CD4-positive, alpha-beta memory T cell (primary cell): ENCODE results near the gene CSDE1. TPM values are rescaled to one million over a fixed set of nuclear protein-coding genes. Genes with fewer than 3 reads are reported as not detected.

Experiments used
- CTCF ChIA-PET: fragments of 350-600 bp; sonication (Branson Sonifier 250); formaldehyde crosslinking; loops from one replicate; lab custom pipeline; 2021; ENCODE audit warnings: inconsistent platforms; ENCODE audit not compliant: partially characterized antibody; lab: Charles Lee
- POLR2A ChIA-PET: fragments of 350-600 bp; sonication (Branson Sonifier 250); formaldehyde crosslinking; loops from one replicate; lab custom pipeline; 2021; ENCODE audit not compliant: partially characterized antibody; lab: Charles Lee
- DNase-seq, 5 donors: peaks; one replicate each; pipeline versions ENCODE4 v3.0.0 to v3.0.0-alpha.2; 2020 to 2022; ENCODE audit warnings: mixed read lengths in 1 of 5
- H3K27ac ChIP-seq: one replicate; pipeline ENCODE4 v1.7.0; 2013; ENCODE audit warnings: low read depth, low read length
- H3K27me3 ChIP-seq: 2 replicates; pipeline ENCODE4 v1.7.0; 2013; ENCODE audit warnings: mild to moderate bottlenecking, low read length, moderate library complexity; ENCODE audit not compliant: insufficient read depth
- H3K36me3 ChIP-seq: 2 replicates; pipeline ENCODE4 v1.7.0; 2013; ENCODE audit warnings: mild to moderate bottlenecking, low read length, moderate library complexity; ENCODE audit not compliant: insufficient read depth
- H3K4me1 ChIP-seq: 2 replicates; pipeline ENCODE4 v1.7.0; 2013; ENCODE audit warnings: mild to moderate bottlenecking, low read length, moderate library complexity; ENCODE audit not compliant: insufficient read depth
- H3K4me3 ChIP-seq, 2 donors: one replicate each; pipeline ENCODE4 v1.7.0; 2013; ENCODE audit warnings: low read length in 2 of 2, mild to moderate bottlenecking in 1 of 2
- H3K9me3 ChIP-seq, 2 donors: one replicate each; pipeline ENCODE4 v1.7.0; 2013; ENCODE audit warnings: low read length in 2 of 2, control low read depth in 1 of 2; ENCODE audit not compliant: control insufficient read depth in 1 of 2
- H3K27ac Mint-ChIP-seq, 7 donors: one replicate each; pipeline ENCODE4 v1.8.0; 2020 to 2021; ENCODE audit warnings: mixed read lengths in 7 of 7, mild to moderate bottlenecking in 6 of 7, inconsistent platforms in 3 of 7, moderate library complexity in 3 of 7
- H3K27me3 Mint-ChIP-seq, 2 donors: one replicate each; pipeline ENCODE4 v1.8.0; 2020 to 2021; ENCODE audit warnings: mixed read lengths in 2 of 2
- H3K36me3 Mint-ChIP-seq, 2 donors: one replicate each; pipeline ENCODE4 v1.8.0; 2020 to 2021; ENCODE audit warnings: mixed read lengths in 2 of 2, inconsistent platforms in 1 of 2, mild to moderate bottlenecking in 1 of 2
- H3K4me1 Mint-ChIP-seq, 4 donors: one replicate each; pipeline ENCODE4 v1.8.0; 2020 to 2021; ENCODE audit warnings: mixed read lengths in 4 of 4, mild to moderate bottlenecking in 1 of 4
- H3K4me3 Mint-ChIP-seq, 8 donors: one replicate each; pipeline ENCODE4 v1.8.0; 2020 to 2021; ENCODE audit warnings: mixed read lengths in 8 of 8, mild to moderate bottlenecking in 7 of 8, moderate library complexity in 6 of 8, inconsistent platforms in 3 of 8
- H3K9me3 Mint-ChIP-seq, 8 donors: one replicate each; pipeline ENCODE4 v1.8.0; 2020 to 2021; ENCODE audit warnings: mixed read lengths in 8 of 8, mild to moderate bottlenecking in 5 of 8, inconsistent platforms in 3 of 8, moderate library complexity in 1 of 8
- intact Hi-C: fragments of 100-400 bp; cut with micrococcal nuclease; formaldehyde crosslinking; loops from one replicate; pipeline ENCODE4 v1.15.1; 2023
- polyA plus RNA-seq, 2 donors: library from polyadenylated mRNA; unstranded; fragments of 300-500 nt; fragmentation: Illumina TruSeq; gene quantifications; one replicate each; pipeline ENCODE4 v1.2.3, GENCODE V29; 2021
- total RNA-seq, 2 experiments: library from RNA; stranded (reverse); gene quantifications; one replicate each; pipeline ENCODE4 v1.2.3, GENCODE V29; 2021

The CSDE1 gene
- total and polyA plus RNA-seq, 4 experiments from 2014 or later, result 391 to 559 (median 487) TPM

- no peaks in the 10 kb centered on the region for H3K9me3 Mint-ChIP-seq
- DNase-seq, result no peak
- ChIA-PET POLR2A (no interaction called here), CTCF (interaction anchor here (0.7 kb wide), 1 partner anchor 15 kb away, joined by 4 read pairs; no protein-coding TSS in a partner anchor)
- H3K4me1 ChIP-seq, result peaks cover 91% of the 10 kb centered on the region
- peaks cover 16% of the 10 kb centered on the region for H3K36me3 ChIP-seq
- no peak overlapping the region for H3K27ac ChIP-seq
- H3K4me3 ChIP-seq, result no peak overlapping the region
- intact Hi-C loops, result loop anchor here (10.0 kb wide), 1 partner anchor 352 kb away; no protein-coding TSS in a partner anchor
- H3K27me3 ChIP-seq, result no peaks in the 10 kb centered on the region
- H3K4me3 Mint-ChIP-seq, result peak overlapping the region in 7 of 8 donors; percentile 30 to 100 (median 58)
- peaks cover 21 to 50% of the 10 kb centered on the region in 2 donors for H3K36me3 Mint-ChIP-seq
- no peaks in the 10 kb centered on the region for H3K27me3 Mint-ChIP-seq
- H3K9me3 ChIP-seq, result no peaks in the 10 kb centered on the region
- H3K27ac Mint-ChIP-seq, result peak overlapping the region in 3 of 7 donors; percentile 11 to 42 (median 20)
- peaks cover 78 to 100% (median 87%) of the 10 kb centered on the region in 4 donors for H3K4me1 Mint-ChIP-seq
These were observed 4.6 kb downstream of the CSDE1 start for GRCh38 chr1:114753143-114753542.

GRCh38 chr1:114750780-114751179 lies 7.0 kb downstream of the CSDE1 start:
- H3K4me1 ChIP-seq, result peaks cover 95% of the 10 kb centered on the region
- intact Hi-C loops, result loop anchor here (2.0 to 10.0 kb wide), 2 partner anchors 16 to 354 kb away; no protein-coding TSS in a partner anchor
- POLR2A ChIA-PET, result interaction anchor here (0.5 to 1.4 kb wide), 2 partner anchors 35 to 52 kb away, joined by 3 to 4 read pairs; no protein-coding TSS in a partner anchor
- no peak overlapping the region for H3K27ac ChIP-seq
- H3K27me3 ChIP-seq, result no peaks in the 10 kb centered on the region
- Mint-ChIP-seq H3K36me3 (peaks cover 40 to 45% of the 10 kb centered on the region in 2 donors), H3K27ac (peak overlapping the region in 4 of 7 donors; percentile 14 to 80 (median 57)), H3K4me1 (peaks cover 76 to 94% (median 87%) of the 10 kb centered on the region in 4 donors), H3K27me3 (no peaks in the 10 kb centered on the region), H3K9me3 (no peaks in the 10 kb centered on the region), H3K4me3 (peak overlapping the region; percentile 16 to 70 (median 51))
- peaks cover 29% of the 10 kb centered on the region for H3K36me3 ChIP-seq
- CTCF ChIA-PET, result no interaction called here
- no peak overlapping the region for H3K4me3 ChIP-seq
- no peak for DNase-seq
- no peaks in the 10 kb centered on the region for H3K9me3 ChIP-seq

- peaks cover 95% of the 10 kb centered on the region for H3K4me1 ChIP-seq
- Mint-ChIP-seq H3K4me3 (peak overlapping the region in 6 of 8 donors; percentile 5 to 66 (median 34)), H3K4me1 (peaks cover 70 to 93% (median 84%) of the 10 kb centered on the region in 4 donors), H3K27ac (peak overlapping the region in 1 of 7 donors; percentile 15), H3K36me3 (peaks cover 46 to 49% of the 10 kb centered on the region in 2 donors), H3K27me3 (no peaks in the 10 kb centered on the region), H3K9me3 (no peaks in the 10 kb centered on the region)
- no peak overlapping the region for H3K4me3 ChIP-seq
- CTCF ChIA-PET, result no interaction called here
- no peak overlapping the region for H3K27ac ChIP-seq
- H3K36me3 ChIP-seq, result peaks cover 29% of the 10 kb centered on the region
- intact Hi-C loops, result loop anchor here (2.0 to 10.0 kb wide), 2 partner anchors 15 to 355 kb away; no protein-coding TSS in a partner anchor
- H3K27me3 ChIP-seq, result no peaks in the 10 kb centered on the region
- no peaks in the 10 kb centered on the region for H3K9me3 ChIP-seq
- DNase-seq, result no peak
- POLR2A ChIA-PET, result interaction anchor here (1.0 kb wide), 1 partner anchor 8 kb away, joined by 3 read pairs; the partner anchor contains the start of gene CSDE1
These were observed 7.9 kb downstream of the CSDE1 start for GRCh38 chr1:114749835-114750234.

GRCh38 chr1:114746450-114747121 lies 11.2 kb downstream of the CSDE1 start:
- intact Hi-C loops, result no loop called here
- Histone ChIP-seq H3K4me1 (peaks cover 84% of the 10 kb centered on the region), H3K36me3 (peaks cover 37% of the 10 kb centered on the region), H3K9me3 (no peaks in the 10 kb centered on the region), H3K27ac (no peak overlapping the region), H3K27me3 (no peaks in the 10 kb centered on the region), H3K4me3 (no peak overlapping the region)
- Mint-ChIP-seq H3K36me3 (peaks cover 56 to 68% of the 10 kb centered on the region in 2 donors), H3K4me3 (peak overlapping the region in 2 of 8 donors; percentile 4 to 57), H3K27ac (peak overlapping the region in 3 of 7 donors; percentile 33 to 67 (median 63)), H3K9me3 (peaks cover 0 to 2% (median 0%) of the 10 kb centered on the region in 8 donors), H3K4me1 (peaks cover 62 to 90% (median 74%) of the 10 kb centered on the region in 4 donors), H3K27me3 (no peaks in the 10 kb centered on the region)
- ChIA-PET POLR2A (no interaction called here), CTCF (no interaction called here)
- DNase-seq, result no peak

GRCh38 chr1:114745291-114745690 lies 12.5 kb downstream of the CSDE1 start:
- Histone ChIP-seq H3K36me3 (peaks cover 45% of the 10 kb centered on the region), H3K27ac (no peak overlapping the region), H3K9me3 (no peaks in the 10 kb centered on the region), H3K27me3 (no peaks in the 10 kb centered on the region), H3K4me1 (peaks cover 81% of the 10 kb centered on the region), H3K4me3 (no peak overlapping the region)
- peaks cover 53 to 73% of the 10 kb centered on the region in 2 donors for H3K36me3 Mint-ChIP-seq
- peaks cover 0 to 2% (median 0%) of the 10 kb centered on the region in 8 donors for H3K9me3 Mint-ChIP-seq
- peaks cover 56 to 89% (median 73%) of the 10 kb centered on the region in 4 donors for H3K4me1 Mint-ChIP-seq
- ChIA-PET POLR2A (no interaction called here), CTCF (no interaction called here)
- H3K27ac Mint-ChIP-seq, result peak overlapping the region in 5 of 7 donors; percentile 17 to 67 (median 33)
- intact Hi-C loops, result no loop called here
- H3K4me3 Mint-ChIP-seq, result peak overlapping the region in 3 of 8 donors; percentile 21 to 57 (median 22)
- no peaks in the 10 kb centered on the region for H3K27me3 Mint-ChIP-seq
- DNase-seq, result no peak

- ChIA-PET POLR2A (no interaction called here), CTCF (interaction anchor here (1.8 kb wide), 1 partner anchor 26 kb away, joined by 7 read pairs; the partner anchor contains the start of gene NRAS)
- intact Hi-C loops, result no loop called here
- peaks cover 49% of the 10 kb centered on the region for H3K36me3 ChIP-seq
- Mint-ChIP-seq H3K27ac (peak overlapping the region in 4 of 7 donors; percentile 9 to 78 (median 44)), H3K4me3 (no peak overlapping the region), H3K9me3 (peaks cover 0 to 2% (median 0%) of the 10 kb centered on the region in 8 donors), H3K4me1 (peaks cover 37 to 66% (median 51%) of the 10 kb centered on the region in 4 donors), H3K27me3 (no peaks in the 10 kb centered on the region), H3K36me3 (peaks cover 39 to 74% of the 10 kb centered on the region in 2 donors)
- peaks cover 54% of the 10 kb centered on the region for H3K4me1 ChIP-seq
- no peak for DNase-seq
- no peaks in the 10 kb centered on the region for H3K27me3 ChIP-seq
- no peak overlapping the region for H3K27ac ChIP-seq
- no peaks in the 10 kb centered on the region for H3K9me3 ChIP-seq
- no peak overlapping the region for H3K4me3 ChIP-seq
These were observed 15.6 kb downstream of the CSDE1 start for GRCh38 chr1:114741963-114742746.
